ENCODE results near the gene SMIM20.

SMIM20 gene

DNA sequence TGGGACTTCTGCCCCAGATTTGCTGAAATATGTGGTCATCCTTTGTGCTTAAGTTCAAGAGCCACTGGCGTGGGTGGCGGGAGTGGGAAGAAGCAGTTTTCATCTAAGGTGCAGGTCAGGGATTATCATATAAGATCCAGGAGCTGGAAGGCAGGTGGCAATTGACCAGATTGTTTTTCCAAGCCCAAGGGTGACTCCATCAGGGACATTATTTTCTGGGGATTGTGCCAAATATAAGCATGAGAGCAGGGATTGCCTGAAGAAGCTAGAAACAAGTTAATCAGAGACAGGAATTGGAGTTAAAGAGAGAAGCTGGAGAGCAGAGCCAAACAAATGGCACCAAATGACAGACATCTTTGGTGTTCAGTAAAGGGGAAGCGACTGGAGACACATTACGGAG, 31.8 kb upstream of the SMIM20 start:
- no peak overlapping the region for H3K27ac ChIP-seq
- TF ChIP-seq, protein P1, sequence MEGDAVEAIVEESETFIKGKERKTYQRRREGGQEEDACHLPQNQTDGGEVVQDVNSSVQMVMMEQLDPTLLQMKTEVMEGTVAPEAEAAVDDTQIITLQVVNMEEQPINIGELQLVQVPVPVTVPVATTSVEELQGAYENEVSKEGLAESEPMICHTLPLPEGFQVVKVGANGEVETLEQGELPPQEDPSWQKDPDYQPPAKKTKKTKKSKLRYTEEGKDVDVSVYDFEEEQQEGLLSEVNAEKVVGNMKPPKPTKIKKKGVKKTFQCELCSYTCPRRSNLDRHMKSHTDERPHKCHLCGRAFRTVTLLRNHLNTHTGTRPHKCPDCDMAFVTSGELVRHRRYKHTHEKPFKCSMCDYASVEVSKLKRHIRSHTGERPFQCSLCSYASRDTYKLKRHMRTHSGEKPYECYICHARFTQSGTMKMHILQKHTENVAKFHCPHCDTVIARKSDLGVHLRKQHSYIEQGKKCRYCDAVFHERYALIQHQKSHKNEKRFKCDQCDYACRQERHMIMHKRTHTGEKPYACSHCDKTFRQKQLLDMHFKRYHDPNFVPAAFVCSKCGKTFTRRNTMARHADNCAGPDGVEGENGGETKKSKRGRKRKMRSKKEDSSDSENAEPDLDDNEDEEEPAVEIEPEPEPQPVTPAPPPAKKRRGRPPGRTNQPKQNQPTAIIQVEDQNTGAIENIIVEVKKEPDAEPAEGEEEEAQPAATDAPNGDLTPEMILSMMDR (conservative IDR thresholded peaks at IDR 0.05) = no peak

- no peak overlapping the region for H3K27ac ChIP-seq
- TF ChIP-seq, protein P1 (conservative IDR thresholded peaks at IDR 0.05) = no peak
Measured at GRCh38 chr4:25883565-25883964, 30.5 kb upstream of the SMIM20 start.

- TF ChIP-seq, protein P1 (conservative IDR thresholded peaks at IDR 0.05) = no peak
- no peak overlapping the region for H3K27ac ChIP-seq
Measured at GRCh38 chr4:25884031-25884782, 29.8 kb upstream of the SMIM20 start.

- TF ChIP-seq, protein P1 (conservative IDR thresholded peaks at IDR 0.05) = no peak
- H3K27ac ChIP-seq = no peak overlapping the region
Measured at GRCh38 chr4:25888781-25889180, 25.2 kb upstream of the SMIM20 start.

GRCh38 chr4:25889589-25890503, 24.2 kb upstream of the SMIM20 start:
- H3K27ac ChIP-seq = no peak overlapping the region
- TF ChIP-seq, protein P1 (conservative IDR thresholded peaks at IDR 0.05) = no peak

DNA sequence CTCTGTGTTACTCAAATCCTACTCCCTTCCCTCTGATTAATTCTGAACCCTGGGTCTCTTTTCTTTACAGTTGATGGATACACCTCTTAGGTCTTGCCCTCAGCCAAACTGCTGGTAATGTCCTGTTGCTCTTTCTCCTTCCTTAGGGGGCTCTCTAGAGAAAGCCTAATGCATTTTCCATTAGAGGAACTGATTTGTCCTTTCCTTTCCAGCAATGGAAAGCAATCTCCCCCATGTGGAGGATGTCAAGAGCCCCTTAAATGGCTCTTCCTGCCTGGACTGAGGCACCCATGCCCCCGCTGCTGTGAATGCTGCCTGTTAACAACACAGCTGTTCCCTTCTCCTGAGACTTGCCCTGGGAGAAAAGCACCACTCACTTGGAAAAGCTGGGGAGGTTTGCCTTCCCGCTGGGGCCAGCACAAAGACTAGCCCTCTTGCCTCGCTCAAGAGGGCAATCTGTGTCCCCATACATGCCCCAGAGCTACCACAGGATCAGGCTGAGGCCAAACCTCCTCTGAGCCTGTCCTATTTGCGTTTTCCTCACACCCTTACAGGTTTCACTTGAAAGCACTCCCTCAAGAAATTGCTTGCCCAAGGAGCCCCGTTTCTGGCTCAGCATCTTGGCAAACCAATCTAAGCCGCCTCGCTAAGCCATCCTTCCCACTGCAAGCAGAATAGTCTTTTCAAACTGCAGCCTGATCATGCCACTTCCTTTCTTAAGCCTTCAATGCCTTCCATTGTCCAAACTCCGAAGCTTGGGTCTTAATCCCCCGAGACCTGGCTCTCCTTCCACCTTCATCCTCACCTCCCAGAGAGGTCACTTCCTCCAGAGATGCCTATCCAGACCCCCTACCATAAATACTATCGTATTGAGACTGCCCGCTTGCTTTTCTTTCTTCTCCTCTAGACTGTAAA, 23.2 kb upstream of the SMIM20 start:
- TF ChIP-seq, protein P1 (conservative IDR thresholded peaks at IDR 0.05) = no peak

More for the DNA sequence above, 23.2 kb upstream of the SMIM20 start:
- H3K27ac ChIP-seq = no peak overlapping the region

Data from VCaP (cell line).